HG03558 (cell line): Measurements from ENCODE around the gene KCNQ1.

Experiments
- ATAC-seq: cut with Tn5 transposase; IDR thresholded peaks from one replicate; pipeline ENCODE4 v1.9.1; 2021; ENCODE audit warnings: moderate number of reproducible peaks; ENCODE audit not compliant: unreplicated experiment; ENCODE audit errors: extremely low read depth

KCNQ1 gene

GRCh38 chr11:2529636-2530035 is 84.8 kb downstream of the KCNQ1 start:
- ATAC-seq, result no peak

- ATAC-seq, result no peak
Measured at GRCh38 chr11:2530131-2530854, 85.5 kb downstream of the KCNQ1 start.

- no peak for ATAC-seq
Measured at GRCh38 chr11:2530855-2531200, 86.0 kb downstream of the KCNQ1 start.

GRCh38 chr11:2531277-2531986 is 86.6 kb downstream of the KCNQ1 start:
- no peak for ATAC-seq

GRCh38 chr11:2531987-2532703 is 87.3 kb downstream of the KCNQ1 start:
- no peak for ATAC-seq

- ATAC-seq, result no peak
Measured at GRCh38 chr11:2532704-2533586, 88.1 kb downstream of the KCNQ1 start.

- no peak for ATAC-seq
Measured at GRCh38 chr11:2533587-2534133, 88.9 kb downstream of the KCNQ1 start.

- no peak for ATAC-seq
Measured at GRCh38 chr11:2534134-2534956, 89.5 kb downstream of the KCNQ1 start.

- ATAC-seq, result no peak
Measured at GRCh38 chr11:2534957-2535672, 90.3 kb downstream of the KCNQ1 start.

- no peak for ATAC-seq
Measured at GRCh38 chr11:2535673-2536439, 91.0 kb downstream of the KCNQ1 start.

GRCh38 chr11:2536440-2536989 is 91.7 kb downstream of the KCNQ1 start:
- ATAC-seq, result no peak

- no peak for ATAC-seq
Measured at GRCh38 chr11:2537010-2537705, 92.3 kb downstream of the KCNQ1 start.

GRCh38 chr11:2537896-2538724 is 93.3 kb downstream of the KCNQ1 start:
- no peak for ATAC-seq

GRCh38 chr11:2538951-2539350 is 94.1 kb downstream of the KCNQ1 start:
- ATAC-seq, result no peak

- ATAC-seq, result no peak
Measured at GRCh38 chr11:2539371-2540222, 94.8 kb downstream of the KCNQ1 start.
